Esophagus squamous epithelium (tissue), 5 donors: ENCODE data around the gene LMTK2. TPM values are rescaled to one million over a fixed set of nuclear protein-coding genes. Genes with fewer than 3 reads are reported as not detected.

Source experiments
- DNase-seq: peaks from one replicate; lab custom pipeline; 2025; lab: John Stamatoyannopoulos, UW
- H3K27ac ChIP-seq, 4 donors: fragments of 200-600 bp; sonication (generic); one replicate each; pipeline ENCODE4 v1.5.1; 2016 to 2019; ENCODE audit warnings: mild to moderate bottlenecking in 1 of 4
- H3K27me3 ChIP-seq, 4 donors: fragments of 200-600 bp; sonication (generic); 1 replicate in 3 of 4; 2 replicates in 1 of 4; pipeline versions ENCODE4 v1.5.1 to v1.6.0; 2017 to 2021; ENCODE audit warnings: antibody characterized with exemption in 1 of 4
- H3K36me3 ChIP-seq, 3 donors: fragments of 200-600 bp; sonication (generic); one replicate each; pipeline ENCODE4 v1.5.1; 2016 to 2019
- H3K4me1 ChIP-seq, 3 donors: fragments of 200-600 bp; sonication (generic); one replicate each; pipeline ENCODE4 v1.5.1; 2017 to 2019
- H3K4me3 ChIP-seq, 4 donors: fragments of 200-600 bp; sonication (generic); 1 replicate in 3 of 4; 2 replicates in 1 of 4; pipeline ENCODE4 v1.5.1; 2016 to 2019; ENCODE audit warnings: mild to moderate bottlenecking in 2 of 4, moderate library complexity in 1 of 4
- H3K9me3 ChIP-seq, 3 donors: fragments of 200-600 bp; sonication (generic); one replicate each; pipeline ENCODE4 v1.5.1; 2016 to 2019
- CTCF ChIP-seq, 6 experiments: fragments of 450-650 bp in 4 of 6; fragments of 200-600 bp in 2 of 6; sonication (generic) in 2 of 6; IDR thresholded peaks; one replicate each; pipeline ENCODE4 v1.5.1; 2016 to 2019; ENCODE audit warnings: antibody characterized with exemption in 6 of 6, mild to moderate bottlenecking in 4 of 6, moderate library complexity in 4 of 6
- POLR2A ChIP-seq, 4 donors: fragments of 450-650 bp; IDR thresholded peaks; one replicate each; pipeline ENCODE4 v1.6.1; 2017; ENCODE audit warnings: antibody characterized with exemption in 4 of 4, mild to moderate bottlenecking in 4 of 4, moderate library complexity in 3 of 4
- WGBS, 2 donors: methylation state at CpG; one replicate each; pipeline ENCODE4 v1.1.5; 2018; 5-methylcytosine and 5-hydroxymethylcytosine counted together
- intact Hi-C: fragments of 100-400 bp; cut with DNase I; formaldehyde crosslinking; loops from one replicate; pipeline ENCODE4 v1.15.0; 2022
- total RNA-seq, 4 donors: library from RNA; depleted of rRNA; stranded (reverse); fragments of >200 nt; gene quantifications; one replicate each; pipeline ENCODE4 v1.1.0, GENCODE V29; 2016
- donor health status: DM: yes; HTN: yes; CAD: no.

Gene LMTK2
- total RNA-seq, 4 donors from 2014 or later, result 16.0 to 29.3 (median 20.3) TPM

GRCh38 chr7:98236355-98237185 lies 129.9 kb downstream of the LMTK2 start:
- H3K4me3 ChIP-seq, result no peak overlapping the region
- intact Hi-C loops, result no loop called here
- WGBS, 2 donors, result 94 to 100% methylated on average over 5 to 6 of the region's 25 CpGs
- no peak overlapping the region for H3K27ac ChIP-seq
- no peaks in the 10 kb centered on the region for H3K4me1 ChIP-seq
- no peak for DNase-seq
- H3K36me3 ChIP-seq, result peaks cover 10 to 94% (median 11%) of the 10 kb centered on the region in 3 donors
- TF ChIP-seq CTCF (IDR thresholded peaks at IDR 0.05) (no peak), POLR2A (IDR thresholded peaks at IDR 0.05) (no peak)
- no peaks in the 10 kb centered on the region for H3K27me3 ChIP-seq
- no peaks in the 10 kb centered on the region for H3K9me3 ChIP-seq

GRCh38 chr7:98238076-98238475 lies 131.4 kb downstream of the LMTK2 start:
- intact Hi-C loops, result no loop called here
- Histone ChIP-seq H3K27ac (no peak overlapping the region), H3K27me3 (no peaks in the 10 kb centered on the region), H3K4me1 (no peaks in the 10 kb centered on the region), H3K36me3 (peaks cover 10 to 88% (median 17%) of the 10 kb centered on the region in 3 donors), H3K4me3 (no peak overlapping the region), H3K9me3 (no peaks in the 10 kb centered on the region)
- TF ChIP-seq CTCF (IDR thresholded peaks at IDR 0.05) (no peak), POLR2A (IDR thresholded peaks at IDR 0.05) (no peak)
- no peak for DNase-seq
- 100% methylated on average over 1 of the region's 4 CpGs; no CpG with 5 or more reads in 1 of the 2 donors for WGBS, 2 donors

GRCh38 chr7:98238976-98239375 lies 132.3 kb downstream of the LMTK2 start:
- 89 to 97% methylated on average over 5 to 8 of the region's 9 CpGs for WGBS, 2 donors
- Histone ChIP-seq H3K27ac (no peak overlapping the region), H3K4me3 (no peak overlapping the region), H3K4me1 (no peaks in the 10 kb centered on the region), H3K27me3 (no peaks in the 10 kb centered on the region), H3K9me3 (no peaks in the 10 kb centered on the region), H3K36me3 (peaks cover 10 to 88% (median 17%) of the 10 kb centered on the region in 3 donors)
- no peak for TF ChIP-seq POLR2A (IDR thresholded peaks at IDR 0.05)
- no peak for DNase-seq
- intact Hi-C loops, result no loop called here

GRCh38 chr7:98240961-98241673 lies 134.5 kb downstream of the LMTK2 start:
- Histone ChIP-seq H3K4me3 (no peak overlapping the region), H3K27ac (no peak overlapping the region), H3K27me3 (no peaks in the 10 kb centered on the region), H3K4me1 (peaks cover 0 to 12% (median 3%) of the 10 kb centered on the region in 3 donors), H3K36me3 (peaks cover 14 to 93% (median 17%) of the 10 kb centered on the region in 3 donors), H3K9me3 (no peaks in the 10 kb centered on the region)
- WGBS, 2 donors, result 69% methylated on average over 5 to 11 of the region's 19 CpGs
- intact Hi-C loops, result no loop called here
- no peak for DNase-seq
- TF ChIP-seq CTCF (IDR thresholded peaks at IDR 0.05), result peak in 5 of 6 experiments; percentile 34 to 55 (median 40)
- TF ChIP-seq POLR2A (IDR thresholded peaks at IDR 0.05), result no peak

- H3K36me3 ChIP-seq, result peaks cover 10 to 86% (median 17%) of the 10 kb centered on the region in 3 donors
- DNase-seq, result no peak
- H3K4me1 ChIP-seq, result peaks cover 0 to 15% (median 3%) of the 10 kb centered on the region in 3 donors
- TF ChIP-seq CTCF (IDR thresholded peaks at IDR 0.05), result no peak
- TF ChIP-seq POLR2A (IDR thresholded peaks at IDR 0.05), result no peak
- no peak overlapping the region for H3K27ac ChIP-seq
- H3K27me3 ChIP-seq, result no peaks in the 10 kb centered on the region
- no peaks in the 10 kb centered on the region for H3K9me3 ChIP-seq
- no peak overlapping the region for H3K4me3 ChIP-seq
- intact Hi-C loops, result no loop called here
- whole genome bisulfite sequencing, 2 donors, result 81 to 84% methylated on average over 8 of the region's 16 CpGs
Measured at GRCh38 chr7:98241674-98242241, 135.1 kb downstream of the LMTK2 start.
